NT2/D1 (cell line): ENCODE data around the gene TP53TG5.

Source experiments
- DNase-seq: peaks from one replicate; pipeline ENCODE4 v3.0.0-alpha.2; 2011; ENCODE audit warnings: low read depth, low spot score
- H3K27me3 ChIP-seq: 2 replicates; pipeline ENCODE4 v1.6.0; 2011; ENCODE audit warnings: mild to moderate bottlenecking; ENCODE audit not compliant: insufficient read length, insufficient read depth
- H3K36me3 ChIP-seq: 2 replicates; pipeline ENCODE4 v1.6.1; 2011; ENCODE audit warnings: mild to moderate bottlenecking, low read length, mixed read lengths; ENCODE audit not compliant: insufficient read depth, insufficient read length
- H3K4me1 ChIP-seq: 2 replicates; pipeline ENCODE4 v1.5.1; 2011; ENCODE audit not compliant: insufficient read depth, insufficient read length
- H3K4me3 ChIP-seq: 2 replicates; pipeline ENCODE4 v1.5.1; 2011; ENCODE audit warnings: low read depth; ENCODE audit not compliant: insufficient read length
- H3K9ac ChIP-seq: 2 replicates; pipeline ENCODE4 v1.6.0; 2011; ENCODE audit warnings: low read depth; ENCODE audit not compliant: insufficient read length
- H3K9me3 ChIP-seq: 2 replicates; pipeline ENCODE4 v1.5.1; 2011; ENCODE audit warnings: mild to moderate bottlenecking, low read length; ENCODE audit not compliant: insufficient read depth
- SUZ12 ChIP-seq: IDR thresholded peaks from 2 replicates; pipeline ENCODE4 v1.6.1; 2011; ENCODE audit not compliant: insufficient read length, insufficient read depth; ENCODE audit errors: extremely low read depth
- YY1 ChIP-seq: IDR thresholded peaks from 2 replicates; pipeline ENCODE4 v1.6.1; 2011; ENCODE audit not compliant: insufficient read length, insufficient read depth
- ZNF274 ChIP-seq: IDR thresholded peaks from 2 replicates; pipeline ENCODE4 v1.6.1; 2011; ENCODE audit warnings: mild to moderate bottlenecking, low read depth, low read length

Gene TP53TG5

GRCh38 chr20:45337367-45338120 is 40.6 kb downstream of the TP53TG5 start:
- Histone ChIP-seq H3K4me1 (peaks cover 31% of the 10 kb centered on the region), H3K27me3 (no peaks in the 10 kb centered on the region), H3K36me3 (peaks cover 70% of the 10 kb centered on the region), H3K9me3 (no peaks in the 10 kb centered on the region), H3K4me3 (no peak overlapping the region), H3K9ac (peak overlapping the region; percentile 51)
- no peak for DNase-seq
- TF ChIP-seq ZNF274, result no peak
- no peak for TF ChIP-seq YY1
- TF ChIP-seq SUZ12, result no peak

- H3K36me3 ChIP-seq, result peaks cover 78% of the 10 kb centered on the region
- H3K4me3 ChIP-seq, result no peak overlapping the region
Measured at GRCh38 chr20:45336530-45337366, 41.4 kb downstream of the TP53TG5 start.

GRCh38 chr20:45330476-45330875 is 47.6 kb downstream of the TP53TG5 start:
- no peak for DNase-seq
- Histone ChIP-seq H3K36me3 (peaks cover 97% of the 10 kb centered on the region), H3K9me3 (no peaks in the 10 kb centered on the region), H3K4me1 (no peaks in the 10 kb centered on the region), H3K27me3 (no peaks in the 10 kb centered on the region), H3K9ac (no peak overlapping the region), H3K4me3 (no peak overlapping the region)
- TF ChIP-seq ZNF274, result no peak
- TF ChIP-seq YY1, result no peak
- no peak for TF ChIP-seq SUZ12

More at GRCh38 chr20:45336530-45337366, 41.4 kb downstream of the TP53TG5 start:
- H3K27me3 ChIP-seq, result no peaks in the 10 kb centered on the region
- TF ChIP-seq SUZ12 (no peak), ZNF274 (no peak), YY1 (no peak)
- H3K4me1 ChIP-seq, result peaks cover 31% of the 10 kb centered on the region
- H3K9me3 ChIP-seq, result no peaks in the 10 kb centered on the region
- H3K9ac ChIP-seq, result no peak overlapping the region
- DNase-seq, result no peak

- Histone ChIP-seq H3K4me3 (no peak overlapping the region), H3K27me3 (no peaks in the 10 kb centered on the region), H3K9ac (no peak overlapping the region), H3K4me1 (peaks cover 3% of the 10 kb centered on the region), H3K9me3 (no peaks in the 10 kb centered on the region), H3K36me3 (peaks cover 97% of the 10 kb centered on the region)
- TF ChIP-seq SUZ12, result no peak
- no peak for DNase-seq
Measured at GRCh38 chr20:45329497-45330319, 48.4 kb downstream of the TP53TG5 start.

- Histone ChIP-seq H3K36me3 (peaks cover 90% of the 10 kb centered on the region), H3K27me3 (no peaks in the 10 kb centered on the region), H3K9ac (no peak overlapping the region), H3K4me1 (peaks cover 3% of the 10 kb centered on the region), H3K4me3 (no peak overlapping the region), H3K9me3 (no peaks in the 10 kb centered on the region)
- DNase-seq, result no peak
- TF ChIP-seq SUZ12, result no peak
- no peak for TF ChIP-seq YY1
- TF ChIP-seq ZNF274, result no peak
Measured at GRCh38 chr20:45328451-45328850, 49.7 kb downstream of the TP53TG5 start.

- peak overlapping the region; percentile 5 for H3K9ac ChIP-seq
- no peak for TF ChIP-seq YY1
- TF ChIP-seq SUZ12, result no peak
- TF ChIP-seq ZNF274, result no peak
- peaks cover 3% of the 10 kb centered on the region for H3K4me1 ChIP-seq
- H3K9me3 ChIP-seq, result no peaks in the 10 kb centered on the region
- H3K4me3 ChIP-seq, result no peak overlapping the region
- DNase-seq, result no peak
- H3K27me3 ChIP-seq, result no peaks in the 10 kb centered on the region
- H3K36me3 ChIP-seq, result peaks cover 60% of the 10 kb centered on the region
Measured at GRCh38 chr20:45325371-45325770, 52.8 kb downstream of the TP53TG5 start.
